Glomerular visceral epithelial cell (primary cell): Measurements from ENCODE around the gene C1GALT1C1L.
"Not testable (repeated sequence)": the region's sequence is repeated elsewhere in the genome, so short reads cannot be mapped to it uniquely, and the experiment has no call there.

Experiments
- DNase-seq: peaks from one replicate; pipeline ENCODE4 v3.0.0-alpha.2; 2016; ENCODE audit errors: extremely low spot score

The C1GALT1C1L gene

GRCh38 chr2:43653506-43653905 is 22.7 kb downstream of the C1GALT1C1L start:
- DNase-seq = no peak

DNA sequence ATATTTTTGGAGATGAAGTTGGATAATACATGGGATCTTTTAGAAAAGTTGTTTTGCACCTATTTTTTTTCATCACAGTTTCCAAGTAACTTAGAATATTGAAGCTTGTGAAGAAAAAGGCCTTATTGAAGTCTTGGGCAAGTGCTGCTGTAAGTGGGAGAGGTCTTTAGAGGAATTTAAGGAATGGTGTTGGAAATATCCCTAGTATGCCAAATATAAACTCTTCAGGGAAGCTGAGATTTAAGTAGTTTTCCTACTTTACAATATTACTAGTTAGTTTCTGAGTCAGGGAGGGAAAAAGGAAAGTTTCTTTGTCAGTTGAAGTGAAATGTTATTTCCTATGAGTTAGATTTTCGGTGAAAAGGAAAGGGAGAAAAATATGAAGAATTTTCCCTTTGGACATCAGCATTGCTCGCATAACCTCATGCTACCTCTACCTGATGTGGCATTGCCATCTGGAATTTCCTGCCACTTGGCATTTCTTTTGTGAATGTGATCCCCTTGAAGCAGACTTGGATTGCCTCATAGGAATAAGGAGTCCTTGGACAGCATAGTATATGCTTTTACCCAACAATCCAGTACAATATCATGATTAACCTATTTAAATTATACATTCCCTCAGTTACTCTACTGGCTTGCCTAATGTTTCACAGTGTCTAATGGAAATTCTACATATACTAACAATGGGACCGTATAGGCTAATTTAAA is 27.1 kb downstream of the C1GALT1C1L start:
- DNase-seq = no peak

GRCh38 chr2:43643680-43644079 is 32.5 kb downstream of the C1GALT1C1L start:
- no peak for DNase-seq

GRCh38 chr2:43642363-43642762 is 33.9 kb downstream of the C1GALT1C1L start:
- DNase-seq = no peak

GRCh38 chr2:43637030-43637803 is 39.0 kb downstream of the C1GALT1C1L start, which contains the start of gene PLEKHH2:
Gene PLEKHH2 (plus strand): TSS chr2:43637260. CDS start chr2:43644674, 7,414 bp downstream.
- peak; percentile 88 for DNase-seq

DNA sequence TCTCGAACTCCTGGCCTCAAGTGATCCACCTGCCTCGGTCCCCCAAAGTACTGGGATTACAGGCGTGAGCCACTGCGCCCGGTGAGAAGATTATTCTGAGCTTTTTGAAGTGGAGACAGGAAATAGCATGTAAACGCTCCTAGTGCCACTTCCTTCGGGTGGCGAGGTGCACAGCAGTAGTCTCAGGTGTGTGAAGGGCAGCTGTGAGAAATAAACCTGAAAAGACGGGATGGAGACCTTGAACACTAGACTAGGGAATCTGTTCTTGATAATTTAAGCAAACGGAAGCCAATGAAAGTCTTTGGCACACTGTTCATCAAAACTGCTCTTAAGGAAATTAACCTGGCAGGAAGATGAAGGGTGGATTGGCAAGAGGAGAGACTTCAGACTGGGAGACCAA is 39.6 kb downstream of the C1GALT1C1L start:
- DNase-seq = no peak

DNA sequence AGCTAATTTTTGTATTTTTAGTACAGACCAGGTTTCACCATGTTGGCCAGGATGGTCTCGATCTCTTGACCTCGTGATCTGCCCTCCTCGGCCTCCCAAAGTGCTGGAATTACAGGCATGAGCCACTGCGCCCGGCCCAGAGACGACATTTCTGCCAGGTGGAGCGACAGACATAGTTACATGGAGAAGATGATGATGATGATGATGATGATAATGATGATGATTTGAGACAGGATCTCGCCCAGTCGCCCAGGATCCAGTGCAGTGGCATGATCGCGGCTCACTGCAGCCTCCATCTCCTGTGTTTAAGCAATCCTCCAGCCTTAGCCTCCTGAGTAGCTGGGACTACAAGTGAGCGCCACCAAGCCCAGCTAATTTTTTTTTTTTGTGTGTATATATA is 40.1 kb downstream of the C1GALT1C1L start:
- not testable (repeated sequence) for DNase-seq

- peak; percentile 8 for DNase-seq
Observed at GRCh38 chr2:43634604-43635306, 41.5 kb downstream of the C1GALT1C1L start.

DNA sequence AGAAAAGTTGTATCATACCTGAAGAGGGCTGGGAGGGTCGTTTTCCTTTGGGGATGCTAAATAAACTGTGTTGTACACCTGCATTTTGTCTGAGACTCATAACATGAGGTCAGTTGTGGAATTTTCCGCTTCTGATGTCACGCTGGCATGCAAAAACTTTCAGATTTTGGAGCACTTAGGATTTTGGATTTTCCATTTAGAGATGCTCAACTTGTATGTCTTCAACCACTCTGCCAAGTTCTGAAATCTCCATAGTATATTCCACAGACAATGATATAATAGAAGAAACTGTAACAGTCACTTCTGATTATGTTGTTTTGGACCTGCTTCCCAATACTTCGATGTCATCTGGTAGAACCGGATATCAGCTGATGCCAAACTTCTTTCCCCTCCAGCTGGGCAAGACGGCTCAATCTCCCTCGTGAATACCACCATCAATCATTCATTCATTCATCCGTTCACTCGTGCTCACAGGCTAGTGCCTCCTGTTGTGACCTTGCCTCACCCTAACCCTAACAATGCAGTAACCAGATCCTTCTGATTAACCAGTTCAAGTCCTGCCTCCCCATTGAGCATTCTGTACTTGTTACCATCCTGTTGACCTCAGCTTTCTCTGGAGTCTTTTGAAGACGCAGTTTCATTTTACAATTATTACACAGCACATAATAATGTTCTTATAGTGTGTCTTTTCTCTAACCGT is 44.5 kb downstream of the C1GALT1C1L start:
- no peak for DNase-seq
